Natural killer cell treated with Interleukin-12 subunit alpha and Interleukin-12 subunit beta and Interleukin-15 and Interleukin-18, amount 100 ng/mL, for 72 hours (primary cell): ENCODE data around the gene CACNA1G. TPM values are rescaled to one million over a fixed set of nuclear protein-coding genes. Genes with fewer than 3 reads are reported as not detected.

ENCODE experiments used
- ATAC-seq, 2 donors: fragments of 150-1000 bp; cut with Tn5 transposase in 1 of 2; sonication (Bioruptor Pico), chemical (Tn5 transposase) in 1 of 2; 2 replicates each; pipeline ENCODE4 v1.10.0; 2021
- DNase-seq: peaks from one replicate; pipeline ENCODE4 v3.0.0; 2022; ENCODE audit warnings: low spot score
- H3K27ac Mint-ChIP-seq, 2 donors: 1 replicate in 1 of 2; 2 replicates in 1 of 2; pipeline ENCODE4 v1.8.0; 2022; ENCODE audit warnings: mixed read lengths in 2 of 2, mild to moderate bottlenecking in 1 of 2, moderate library complexity in 1 of 2
- H3K27me3 Mint-ChIP-seq, 2 donors: 1 replicate in 1 of 2; 2 replicates in 1 of 2; pipeline ENCODE4 v1.8.0; 2022; ENCODE audit warnings: mixed read lengths in 2 of 2
- H3K36me3 Mint-ChIP-seq: one replicate; pipeline ENCODE4 v1.8.0; 2022; ENCODE audit warnings: mixed read lengths
- H3K4me1 Mint-ChIP-seq, 2 donors: 1 replicate in 1 of 2; 2 replicates in 1 of 2; pipeline ENCODE4 v1.8.0; 2022; ENCODE audit warnings: low read depth in 2 of 2, mixed read lengths in 2 of 2, mild to moderate bottlenecking in 1 of 2
- H3K4me3 Mint-ChIP-seq: one replicate; pipeline ENCODE4 v1.8.0; 2022; ENCODE audit warnings: mixed read lengths
- H3K9me3 Mint-ChIP-seq: 2 replicates; pipeline ENCODE4 v1.8.0; 2022; ENCODE audit warnings: mixed read lengths
- total RNA-seq, 2 donors: library from RNA; stranded (reverse); gene quantifications; one replicate each; pipeline ENCODE4 v1.2.3, GENCODE V29; 2022

The CACNA1G gene
- total RNA-seq, 2 donors from 2014 or later, result not detected

DNA sequence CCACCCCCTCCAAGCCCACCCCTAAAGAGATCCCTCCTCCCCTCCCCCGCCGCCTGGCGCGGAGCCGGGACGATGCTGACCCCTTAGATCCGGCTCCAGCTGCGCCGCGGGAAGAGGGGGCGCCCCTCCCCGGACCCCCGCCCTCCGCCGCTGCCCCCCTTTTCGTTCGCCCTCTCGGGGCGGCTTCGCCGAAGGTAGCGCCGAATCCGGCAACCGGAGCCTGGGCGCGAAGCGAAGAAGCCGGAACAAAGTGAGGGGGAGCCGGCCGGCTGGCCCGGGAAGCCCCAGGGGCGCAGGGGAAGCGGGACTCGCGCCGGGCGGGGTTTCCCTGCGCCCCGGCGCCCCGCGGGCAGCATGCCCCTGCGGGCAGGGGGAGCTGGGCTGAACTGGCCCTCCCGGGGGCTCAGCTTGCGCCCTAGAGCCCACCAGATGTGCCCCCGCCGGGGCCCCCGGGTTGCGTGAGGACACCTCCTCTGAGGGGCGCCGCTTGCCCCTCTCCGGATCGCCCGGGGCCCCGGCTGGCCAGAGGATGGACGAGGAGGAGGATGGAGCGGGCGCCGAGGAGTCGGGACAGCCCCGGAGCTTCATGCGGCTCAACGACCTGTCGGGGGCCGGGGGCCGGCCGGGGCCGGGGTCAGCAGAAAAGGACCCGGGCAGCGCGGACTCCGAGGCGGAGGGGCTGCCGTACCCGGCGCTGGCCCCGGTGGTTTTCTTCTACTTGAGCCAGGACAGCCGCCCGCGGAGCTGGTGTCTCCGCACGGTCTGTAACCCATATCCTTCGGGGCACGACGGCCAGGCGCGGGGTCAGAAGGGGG, 623 bp downstream of the CACNA1G start:
- H3K9me3 Mint-ChIP-seq, result no peaks in the 10 kb centered on the region
- DNase-seq (no peak), ATAC-seq (peak in 1 of 2 donors; percentile 17)
- H3K36me3 Mint-ChIP-seq, result no peaks in the 10 kb centered on the region
- H3K27me3 Mint-ChIP-seq, result peaks cover 25 to 30% of the 10 kb centered on the region in 2 donors
- no peak overlapping the region for H3K4me3 Mint-ChIP-seq
- H3K4me1 Mint-ChIP-seq, result peaks cover 6 to 15% of the 10 kb centered on the region in 2 donors
- H3K27ac Mint-ChIP-seq, result no peak overlapping the region

DNA sequence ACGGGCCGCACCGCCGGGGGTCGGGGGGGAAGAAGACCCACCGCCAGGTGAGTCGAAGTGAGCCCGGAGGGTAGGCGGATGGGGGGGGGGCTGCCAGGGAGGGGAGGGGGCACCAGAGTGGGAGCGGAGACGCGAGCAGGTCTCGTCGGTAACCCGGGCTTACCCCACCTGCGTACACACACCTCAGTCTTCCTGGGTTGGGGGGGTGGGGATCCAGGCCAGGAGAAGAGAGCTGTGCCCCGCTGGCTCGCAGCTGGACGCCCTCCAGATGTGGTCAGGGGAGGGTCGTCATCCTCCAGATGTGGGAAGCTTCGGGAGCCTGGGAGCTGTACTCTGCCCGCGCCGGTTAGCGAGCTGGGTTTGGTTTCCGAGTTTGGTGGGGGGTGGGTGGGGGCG, 1.2 kb downstream of the CACNA1G start:
- no peaks in the 10 kb centered on the region for H3K36me3 Mint-ChIP-seq
- DNase-seq (no peak), ATAC-seq (no peak)
- H3K27ac Mint-ChIP-seq, result no peak overlapping the region
- peaks cover 6 to 15% of the 10 kb centered on the region in 2 donors for H3K4me1 Mint-ChIP-seq
- H3K9me3 Mint-ChIP-seq, result no peaks in the 10 kb centered on the region
- H3K4me3 Mint-ChIP-seq, result no peak overlapping the region
- H3K27me3 Mint-ChIP-seq, result peaks cover 31 to 36% of the 10 kb centered on the region in 2 donors

DNA sequence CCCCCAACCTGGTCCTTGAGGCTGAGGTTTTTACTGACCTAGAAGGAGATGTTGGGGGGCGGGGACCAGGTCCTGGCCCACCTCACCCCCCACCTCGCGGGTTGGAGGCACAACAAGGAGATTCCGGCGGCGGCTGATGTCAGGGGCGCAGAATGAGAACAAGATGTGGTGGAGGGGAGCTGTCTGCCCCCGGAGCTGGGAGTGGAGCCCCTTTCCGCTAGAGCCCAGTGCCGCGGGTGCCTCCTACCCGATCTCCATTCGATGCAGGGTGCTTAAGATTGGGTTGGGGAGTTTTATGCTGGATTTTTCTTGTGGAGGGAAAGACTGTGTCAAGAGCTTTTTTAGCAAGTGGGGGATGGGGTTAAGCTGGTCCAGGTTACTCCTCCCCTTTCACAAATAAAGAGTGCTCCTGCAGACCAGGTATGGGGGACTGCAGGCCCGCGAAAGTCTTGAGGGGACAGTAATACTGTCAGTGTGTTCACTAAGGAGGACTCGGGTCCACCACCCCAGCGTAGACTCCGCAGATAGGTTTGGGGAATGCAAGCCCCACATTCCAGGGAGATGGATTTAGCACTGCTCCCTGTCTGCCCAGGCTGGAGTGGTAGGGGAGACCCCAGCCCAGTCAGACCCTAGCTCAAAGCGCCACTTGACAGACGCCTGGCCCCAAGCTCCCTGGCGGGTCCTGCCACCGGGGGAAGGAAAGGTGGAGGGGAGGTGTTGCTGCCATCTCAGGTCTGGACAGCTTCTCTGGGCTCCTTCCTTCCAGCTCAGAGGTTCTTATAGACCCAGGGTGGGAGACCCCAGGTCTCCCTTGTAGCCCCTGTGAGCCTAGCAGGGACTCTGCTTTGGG, 2.0 kb downstream of the CACNA1G start:
- no peak for ATAC-seq
- DNase-seq, result no peak
- H3K27me3 Mint-ChIP-seq, result peaks cover 39 to 43% of the 10 kb centered on the region in 2 donors
- no peak overlapping the region for H3K27ac Mint-ChIP-seq
- H3K9me3 Mint-ChIP-seq, result no peaks in the 10 kb centered on the region
- H3K4me3 Mint-ChIP-seq, result peak overlapping the region; percentile 30
- peaks cover 6 to 15% of the 10 kb centered on the region in 2 donors for H3K4me1 Mint-ChIP-seq
- H3K36me3 Mint-ChIP-seq, result no peaks in the 10 kb centered on the region

DNA sequence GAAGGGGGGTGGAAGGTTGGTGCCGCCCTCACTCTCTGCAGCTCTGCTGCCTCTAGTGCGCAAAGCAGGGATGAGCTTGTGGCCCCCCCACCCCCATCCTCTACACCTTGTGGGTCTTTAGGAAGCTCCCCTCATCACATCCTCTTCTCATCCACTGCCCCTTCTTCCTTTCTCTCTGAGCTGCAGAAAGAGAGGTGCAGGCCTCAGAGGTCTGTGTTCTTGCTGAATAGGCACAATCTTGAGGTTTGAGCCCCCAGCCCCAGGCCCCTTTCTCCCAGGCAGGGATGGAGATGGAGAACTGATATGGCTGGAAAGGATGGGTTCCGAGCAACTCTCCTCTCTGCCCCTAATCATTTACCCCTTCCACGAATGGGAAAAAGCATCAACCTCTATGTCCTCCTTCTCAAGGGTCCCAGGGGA, 2.6 kb downstream of the CACNA1G start:
- H3K4me3 Mint-ChIP-seq, result no peak overlapping the region
- peaks cover 45 to 46% of the 10 kb centered on the region in 2 donors for H3K27me3 Mint-ChIP-seq
- H3K9me3 Mint-ChIP-seq, result no peaks in the 10 kb centered on the region
- H3K4me1 Mint-ChIP-seq, result peaks cover 6 to 15% of the 10 kb centered on the region in 2 donors
- no peaks in the 10 kb centered on the region for H3K36me3 Mint-ChIP-seq
- DNase-seq, result no peak
- H3K27ac Mint-ChIP-seq, result no peak overlapping the region
- ATAC-seq, result no peak

DNA sequence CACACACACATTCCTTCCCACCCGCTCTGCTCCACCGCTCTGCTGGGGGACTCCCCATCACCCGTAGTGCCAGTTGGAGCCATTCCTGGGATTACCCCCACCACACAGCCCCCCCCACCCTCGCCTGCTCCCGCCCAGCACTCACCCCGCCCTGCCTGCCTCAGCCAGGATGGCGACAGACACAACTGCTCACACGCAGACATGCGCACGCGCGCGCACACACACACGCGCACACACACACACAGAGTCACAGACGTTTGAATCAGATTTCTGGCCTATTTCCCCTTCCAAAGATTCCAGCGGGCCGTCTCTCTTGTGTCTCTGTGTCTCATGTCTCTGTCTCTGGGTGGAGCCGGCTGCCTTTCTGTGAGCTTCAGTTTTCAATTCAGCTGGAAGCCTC, 4.4 kb downstream of the CACNA1G start:
- ATAC-seq, result no peak
- no peak overlapping the region for H3K27ac Mint-ChIP-seq
- H3K36me3 Mint-ChIP-seq, result no peaks in the 10 kb centered on the region
- peaks cover 6 to 11% of the 10 kb centered on the region in 2 donors for H3K4me1 Mint-ChIP-seq
- H3K9me3 Mint-ChIP-seq, result no peaks in the 10 kb centered on the region
- H3K27me3 Mint-ChIP-seq, result peaks cover 41 to 48% of the 10 kb centered on the region in 2 donors
- no peak overlapping the region for H3K4me3 Mint-ChIP-seq
- no peak for DNase-seq

DNA sequence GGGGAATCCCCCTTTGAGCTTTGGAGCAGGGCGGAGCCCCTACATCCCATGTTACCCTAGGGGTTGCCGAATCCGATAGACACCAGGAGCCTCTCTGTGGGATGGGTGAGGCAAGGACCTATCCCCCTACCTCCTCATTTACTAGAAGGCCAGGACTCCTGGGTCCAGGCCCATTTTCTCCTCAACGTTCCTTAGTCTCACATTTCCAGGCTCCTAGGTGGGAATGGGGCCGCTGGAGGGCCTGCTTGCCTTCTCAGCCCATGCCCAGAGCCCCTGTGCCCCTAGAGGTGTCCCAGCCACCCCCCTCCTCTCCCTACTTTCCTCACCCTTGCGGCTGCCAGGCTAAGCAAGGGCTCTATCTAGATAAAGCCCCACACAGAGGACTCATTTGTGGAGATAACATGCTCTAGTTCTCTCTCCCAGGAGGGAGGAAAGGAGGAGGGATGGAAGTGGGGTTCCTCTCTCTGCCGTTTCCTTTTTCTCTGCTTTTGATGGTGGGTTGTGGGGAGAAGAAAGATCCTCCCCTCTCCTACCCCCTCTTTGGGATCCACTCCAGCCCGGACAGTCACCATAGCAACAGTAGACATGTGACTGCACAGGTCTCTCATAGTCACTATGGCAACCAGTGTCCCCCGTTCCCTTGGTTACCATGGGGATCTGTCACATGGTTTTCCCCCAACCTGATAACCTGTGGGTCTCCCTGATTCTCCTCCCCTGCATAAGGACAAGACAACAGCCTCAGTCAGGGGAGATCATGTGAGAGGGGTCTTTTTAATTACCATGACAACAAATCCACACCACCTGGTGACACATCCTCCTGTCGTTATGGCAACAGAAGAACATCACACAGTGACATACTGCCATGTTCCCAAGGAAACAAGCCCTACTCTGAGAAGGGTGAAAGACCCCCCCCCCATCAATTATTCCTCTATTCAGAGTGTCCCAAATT, 5.2 kb downstream of the CACNA1G start:
- Mint-ChIP-seq H3K27me3 (peaks cover 39 to 48% of the 10 kb centered on the region in 2 donors), H3K36me3 (no peaks in the 10 kb centered on the region), H3K27ac (no peak overlapping the region), H3K4me3 (no peak overlapping the region), H3K4me1 (peaks cover 6 to 9% of the 10 kb centered on the region in 2 donors), H3K9me3 (no peaks in the 10 kb centered on the region)
- ATAC-seq (no peak), DNase-seq (no peak)

DNA sequence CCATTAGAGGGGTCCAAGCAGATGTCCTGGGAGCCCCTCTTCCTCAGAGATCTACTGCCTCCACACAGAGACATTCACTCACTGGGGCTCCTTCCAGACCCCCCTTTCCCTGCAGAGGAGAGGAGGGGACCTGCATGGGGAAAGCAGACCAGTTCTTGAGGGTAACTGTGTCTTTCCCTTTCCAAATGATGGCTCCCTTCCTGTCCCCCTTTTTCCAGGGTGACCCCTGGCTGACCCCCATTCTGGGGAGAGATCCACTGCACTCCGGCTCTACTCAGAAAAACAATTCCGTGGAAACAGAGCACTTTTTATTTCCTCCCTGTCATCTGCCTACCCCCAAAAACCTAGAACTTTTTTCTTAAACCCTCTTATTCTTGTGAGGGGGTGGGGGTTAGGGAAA, 6.4 kb downstream of the CACNA1G start:
- Mint-ChIP-seq H3K36me3 (no peaks in the 10 kb centered on the region), H3K9me3 (no peaks in the 10 kb centered on the region), H3K27me3 (peaks cover 44 to 49% of the 10 kb centered on the region in 2 donors), H3K27ac (no peak overlapping the region), H3K4me3 (no peak overlapping the region), H3K4me1 (peaks cover 6 to 9% of the 10 kb centered on the region in 2 donors)
- no peak for DNase-seq
- no peak for ATAC-seq

DNA sequence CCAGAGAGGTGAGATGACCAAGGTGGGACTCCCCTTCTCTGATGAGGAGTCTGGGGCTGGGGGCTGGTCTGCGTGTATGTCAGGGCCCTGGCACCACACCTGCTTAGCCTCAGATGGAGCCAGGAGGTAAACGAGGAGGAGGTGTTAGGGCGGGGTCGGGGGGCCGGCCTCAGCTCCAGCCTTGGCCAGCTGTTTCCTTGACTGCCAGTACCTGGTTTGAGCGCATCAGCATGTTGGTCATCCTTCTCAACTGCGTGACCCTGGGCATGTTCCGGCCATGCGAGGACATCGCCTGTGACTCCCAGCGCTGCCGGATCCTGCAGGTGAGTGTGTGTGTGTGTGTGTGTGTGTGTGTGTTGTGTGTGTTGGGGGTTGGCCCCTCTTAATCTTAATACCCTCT, 8.1 kb downstream of the CACNA1G start:
- no peaks in the 10 kb centered on the region for H3K36me3 Mint-ChIP-seq
- no peaks in the 10 kb centered on the region for H3K9me3 Mint-ChIP-seq
- no peak for DNase-seq
- no peak for ATAC-seq
- H3K4me1 Mint-ChIP-seq, result peaks cover 5 to 6% of the 10 kb centered on the region in 2 donors
- H3K27me3 Mint-ChIP-seq, result peaks cover 39 to 43% of the 10 kb centered on the region in 2 donors
- H3K27ac Mint-ChIP-seq, result no peak overlapping the region
- no peak overlapping the region for H3K4me3 Mint-ChIP-seq

DNA sequence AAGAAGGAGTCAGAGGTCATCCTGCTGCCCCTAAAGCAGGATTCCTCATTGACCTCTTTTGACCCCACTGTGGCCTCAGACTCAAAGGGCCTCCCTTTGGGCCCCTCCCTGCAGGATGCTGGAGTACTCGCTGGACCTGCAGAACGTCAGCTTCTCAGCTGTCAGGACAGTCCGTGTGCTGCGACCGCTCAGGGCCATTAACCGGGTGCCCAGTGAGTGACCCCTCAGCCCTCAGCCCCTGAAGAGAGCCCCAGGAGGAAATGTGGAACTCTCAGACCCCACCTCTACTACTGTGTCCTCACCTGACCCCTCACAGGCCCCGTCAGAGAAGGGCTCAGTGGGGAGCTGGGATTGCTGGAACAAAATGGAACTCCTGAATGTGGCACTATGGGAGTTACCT, 9.1 kb downstream of the CACNA1G start:
- H3K27me3 Mint-ChIP-seq, result peaks cover 37% of the 10 kb centered on the region in 2 donors
- no peak for DNase-seq
- no peaks in the 10 kb centered on the region for H3K9me3 Mint-ChIP-seq
- H3K4me1 Mint-ChIP-seq, result peaks cover 5 to 6% of the 10 kb centered on the region in 2 donors
- no peaks in the 10 kb centered on the region for H3K36me3 Mint-ChIP-seq
- no peak overlapping the region for H3K27ac Mint-ChIP-seq
- ATAC-seq, result no peak
- H3K4me3 Mint-ChIP-seq, result no peak overlapping the region

DNA sequence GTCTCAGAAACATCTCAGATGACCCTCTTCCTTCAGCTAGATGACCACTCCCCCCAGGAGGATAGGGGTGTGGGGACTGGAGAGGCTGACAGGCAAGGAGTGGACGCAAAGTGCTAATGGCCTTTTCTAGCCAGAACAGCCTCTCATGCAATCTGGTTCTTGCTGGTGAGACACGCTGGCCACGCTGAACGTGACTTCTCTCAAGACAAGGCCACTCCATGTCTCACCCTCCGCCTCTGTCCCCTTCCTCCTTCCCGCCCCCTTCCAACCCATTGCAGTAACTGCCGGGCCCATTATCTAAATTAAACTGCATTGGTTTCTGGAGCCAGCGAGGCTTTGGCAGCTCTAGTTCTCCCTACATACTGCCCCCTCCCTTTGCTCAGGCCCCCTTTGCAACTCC, 9.5 kb downstream of the CACNA1G start:
- peaks cover 32 to 37% of the 10 kb centered on the region in 2 donors for H3K27me3 Mint-ChIP-seq
- ATAC-seq (no peak), DNase-seq (no peak)
- no peaks in the 10 kb centered on the region for H3K36me3 Mint-ChIP-seq
- H3K4me1 Mint-ChIP-seq, result peaks cover 3 to 6% of the 10 kb centered on the region in 2 donors
- no peak overlapping the region for H3K4me3 Mint-ChIP-seq
- H3K27ac Mint-ChIP-seq, result no peak overlapping the region
- H3K9me3 Mint-ChIP-seq, result no peaks in the 10 kb centered on the region

DNA sequence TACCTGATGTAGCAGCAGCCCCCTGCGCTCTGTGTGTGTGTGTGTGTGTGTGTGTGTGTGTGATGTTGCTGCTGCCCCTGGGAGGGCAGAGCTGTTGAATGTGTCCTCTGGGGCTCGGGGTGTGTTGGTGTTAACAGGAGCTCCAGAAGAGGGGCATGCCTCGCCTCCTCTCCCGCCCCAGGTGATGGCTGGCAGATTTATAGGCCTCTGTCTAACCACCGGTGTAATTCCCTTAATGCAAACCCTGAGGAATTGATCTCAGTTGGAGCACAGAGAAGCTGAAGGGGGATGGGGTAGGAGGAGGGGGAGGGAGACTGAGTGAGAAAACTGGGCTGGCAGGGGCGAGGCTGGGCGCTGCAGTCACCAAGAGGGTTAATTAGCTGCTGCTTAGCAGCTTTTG, 10.0 kb downstream of the CACNA1G start:
- no peak overlapping the region for H3K27ac Mint-ChIP-seq
- H3K4me1 Mint-ChIP-seq, result peaks cover 3 to 5% of the 10 kb centered on the region in 2 donors
- H3K36me3 Mint-ChIP-seq, result no peaks in the 10 kb centered on the region
- DNase-seq (no peak), ATAC-seq (no peak)
- H3K4me3 Mint-ChIP-seq, result no peak overlapping the region
- H3K27me3 Mint-ChIP-seq, result peaks cover 29 to 33% of the 10 kb centered on the region in 2 donors
- H3K9me3 Mint-ChIP-seq, result no peaks in the 10 kb centered on the region

DNA sequence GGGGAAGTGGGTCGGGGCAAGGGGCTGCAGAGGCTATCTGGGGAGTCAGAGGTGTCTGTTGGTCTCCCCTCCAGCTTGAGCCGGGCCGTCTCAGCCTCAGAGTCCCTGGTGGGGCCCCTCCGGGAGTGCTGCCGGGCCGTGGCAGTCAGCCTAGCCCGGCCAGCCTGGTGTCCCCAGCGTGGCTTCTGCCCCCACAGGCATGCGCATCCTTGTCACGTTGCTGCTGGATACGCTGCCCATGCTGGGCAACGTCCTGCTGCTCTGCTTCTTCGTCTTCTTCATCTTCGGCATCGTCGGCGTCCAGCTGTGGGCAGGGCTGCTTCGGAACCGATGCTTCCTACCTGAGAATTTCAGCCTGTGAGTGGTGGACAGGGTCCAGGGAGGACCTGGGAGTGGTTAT, 11.2 kb downstream of the CACNA1G start:
- no peaks in the 10 kb centered on the region for H3K4me1 Mint-ChIP-seq
- H3K36me3 Mint-ChIP-seq, result no peaks in the 10 kb centered on the region
- no peaks in the 10 kb centered on the region for H3K9me3 Mint-ChIP-seq
- ATAC-seq, result no peak
- peaks cover 19 to 21% of the 10 kb centered on the region in 2 donors for H3K27me3 Mint-ChIP-seq
- no peak overlapping the region for H3K27ac Mint-ChIP-seq
- no peak for DNase-seq
- no peak overlapping the region for H3K4me3 Mint-ChIP-seq

DNA sequence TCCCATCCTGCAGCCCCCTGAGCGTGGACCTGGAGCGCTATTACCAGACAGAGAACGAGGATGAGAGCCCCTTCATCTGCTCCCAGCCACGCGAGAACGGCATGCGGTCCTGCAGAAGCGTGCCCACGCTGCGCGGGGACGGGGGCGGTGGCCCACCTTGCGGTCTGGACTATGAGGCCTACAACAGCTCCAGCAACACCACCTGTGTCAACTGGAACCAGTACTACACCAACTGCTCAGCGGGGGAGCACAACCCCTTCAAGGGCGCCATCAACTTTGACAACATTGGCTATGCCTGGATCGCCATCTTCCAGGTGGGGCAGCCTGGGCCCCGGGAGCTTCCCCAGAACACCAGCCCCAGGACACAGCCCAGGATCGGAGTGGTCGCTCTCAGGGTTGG, 12.0 kb downstream of the CACNA1G start:
- ATAC-seq (no peak), DNase-seq (no peak)
- Mint-ChIP-seq H3K27me3 (peaks cover 13 to 15% of the 10 kb centered on the region in 2 donors), H3K4me3 (no peak overlapping the region), H3K4me1 (no peaks in the 10 kb centered on the region), H3K9me3 (no peaks in the 10 kb centered on the region), H3K27ac (no peak overlapping the region), H3K36me3 (no peaks in the 10 kb centered on the region)
